Cerebellar nuclear complex (tissue), 1 donor: ENCODE data around the gene NELFCD.
"Not testable (repeated sequence)": the region's sequence is repeated elsewhere in the genome, so short reads cannot be mapped to it uniquely, and the experiment has no call there.

ENCODE experiments used
- DNase-seq, 2 experiments: peaks; one replicate each; lab custom pipeline; 2025; lab: John Stamatoyannopoulos, UW

The NELFCD gene

DNA sequence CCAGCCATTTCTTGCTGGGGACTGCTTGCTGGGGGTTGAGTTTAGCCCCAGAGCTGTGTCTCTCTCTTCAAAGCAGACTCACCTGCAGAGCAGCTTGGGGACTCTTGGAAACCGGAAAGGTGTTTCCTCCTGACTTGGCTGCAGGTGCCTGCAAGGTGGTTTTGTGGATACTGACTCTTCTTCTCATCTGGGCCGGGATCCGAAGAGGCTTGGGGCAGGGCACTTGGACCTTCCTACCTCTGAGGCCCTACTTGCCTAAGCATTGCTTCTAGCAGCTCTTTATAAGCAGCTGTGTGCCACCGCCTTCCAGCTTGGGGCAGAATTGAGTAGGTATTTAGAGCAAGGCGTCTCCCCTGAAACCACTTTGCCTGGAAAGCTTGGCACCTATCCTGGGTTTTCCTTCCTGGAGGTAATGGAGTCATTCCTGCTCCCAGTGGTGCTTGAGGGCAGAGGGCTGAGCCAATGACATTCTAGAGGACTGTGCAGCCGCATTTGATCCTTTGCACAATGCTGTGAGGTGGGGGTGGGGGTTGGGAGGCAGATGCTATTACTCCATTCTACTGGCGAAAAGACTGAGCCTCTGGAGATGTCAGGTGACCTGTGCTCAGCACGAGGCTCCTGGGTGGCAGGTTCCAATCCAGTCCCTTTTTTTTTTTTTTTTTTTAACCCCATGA is 29.4 kb downstream of the NELFCD start:
- DNase-seq = no peak

DNA sequence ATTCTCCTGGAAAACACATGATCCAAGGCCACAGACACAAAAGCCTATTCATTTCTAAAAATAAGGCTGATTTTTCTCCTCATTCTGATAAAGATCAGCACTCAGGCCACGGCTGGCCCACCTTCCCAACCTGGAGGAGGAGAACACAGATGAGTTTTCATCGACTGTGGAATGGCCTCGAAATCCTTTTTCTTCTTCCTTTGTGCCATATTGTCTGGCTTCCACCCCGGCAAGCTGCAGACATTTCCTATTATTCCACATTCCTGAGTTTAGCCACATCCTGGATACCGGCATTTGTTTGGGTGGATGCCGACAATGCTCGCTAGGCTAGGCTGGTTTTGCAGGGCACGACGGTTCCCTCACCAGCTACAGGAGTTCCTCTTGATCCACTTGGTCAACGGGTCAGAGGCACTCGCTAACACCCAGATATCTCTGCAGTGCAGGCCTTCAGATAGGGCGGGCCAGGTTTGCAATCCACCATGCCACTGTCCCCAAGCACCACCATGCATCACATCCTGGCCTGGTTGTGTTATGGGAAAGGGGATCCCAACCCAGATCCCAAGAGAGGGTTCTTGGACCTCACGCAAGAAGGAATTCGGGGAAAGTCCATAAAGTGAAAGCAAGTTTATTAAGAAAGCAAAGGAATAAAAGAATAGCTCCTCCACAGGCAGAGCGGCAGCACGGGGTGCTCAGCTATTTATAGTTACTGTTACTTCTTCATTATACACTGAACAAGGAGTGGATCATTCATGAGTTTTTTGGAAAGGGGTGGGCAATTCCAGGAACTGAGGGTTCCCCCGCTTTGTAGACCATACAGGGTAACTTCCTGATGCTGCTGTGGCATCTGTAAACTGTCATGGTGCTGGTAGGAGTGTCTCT is 30.2 kb downstream of the NELFCD start:
- DNase-seq = no peak

DNA sequence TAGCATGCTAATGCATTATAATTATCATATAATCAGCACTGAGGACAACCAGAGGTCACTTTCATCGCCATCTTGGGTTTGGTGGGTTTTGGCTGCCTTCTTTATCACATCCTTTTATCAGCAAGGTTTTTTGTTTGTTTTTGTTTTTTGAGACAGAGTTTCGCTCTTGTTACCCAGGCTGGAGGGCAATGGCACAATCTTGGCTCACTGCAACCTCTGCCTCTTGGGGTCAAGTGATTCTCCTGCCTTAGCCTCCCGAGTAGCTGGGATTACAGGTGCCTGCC is 30.8 kb downstream of the NELFCD start:
- DNase-seq = not testable (repeated sequence)

DNA sequence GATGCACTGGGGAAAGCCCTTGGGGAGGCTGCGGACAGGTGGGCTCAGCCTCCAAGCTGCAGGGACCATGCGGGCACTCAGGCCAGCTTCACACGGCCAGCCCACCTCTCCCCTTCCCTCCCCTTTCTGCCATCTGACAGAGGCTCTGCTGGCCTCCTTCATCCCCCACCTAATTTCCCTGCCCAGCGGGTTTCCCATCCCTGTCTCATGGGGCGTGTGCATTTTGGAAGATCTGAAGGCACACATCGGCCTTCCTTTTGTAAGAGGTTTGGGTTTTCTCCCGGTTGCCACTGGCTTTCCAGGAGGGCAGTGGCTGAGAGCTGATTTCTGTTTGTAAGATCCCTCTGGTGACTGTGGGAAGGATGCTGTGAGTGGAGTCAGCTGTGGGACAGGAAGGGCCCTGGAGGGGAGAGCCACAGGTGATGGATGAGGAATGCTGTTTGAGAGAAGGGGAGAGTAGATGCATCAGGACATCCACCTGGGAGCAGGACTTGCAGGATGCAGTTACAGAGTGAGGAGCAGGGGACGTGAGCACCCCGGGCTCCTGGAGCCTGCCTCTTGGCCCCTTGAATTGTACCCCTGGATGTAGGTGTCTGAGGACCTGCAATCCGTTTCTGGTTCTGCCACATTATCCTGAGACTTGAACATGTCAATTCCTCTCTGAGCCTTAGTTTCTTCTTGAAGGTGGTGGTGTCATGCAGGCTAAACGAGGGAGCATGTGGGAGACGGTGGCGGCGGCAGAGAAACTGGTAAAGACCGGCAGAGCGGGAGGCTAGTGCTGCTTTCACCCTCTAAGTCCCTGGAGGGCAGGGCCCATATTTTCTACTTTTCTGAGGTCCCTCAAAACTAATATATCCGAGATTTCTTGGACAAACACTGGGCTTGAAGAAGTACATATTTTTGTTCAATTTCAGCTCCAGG is 32.2 kb downstream of the NELFCD start:
- DNase-seq = no peak

DNA sequence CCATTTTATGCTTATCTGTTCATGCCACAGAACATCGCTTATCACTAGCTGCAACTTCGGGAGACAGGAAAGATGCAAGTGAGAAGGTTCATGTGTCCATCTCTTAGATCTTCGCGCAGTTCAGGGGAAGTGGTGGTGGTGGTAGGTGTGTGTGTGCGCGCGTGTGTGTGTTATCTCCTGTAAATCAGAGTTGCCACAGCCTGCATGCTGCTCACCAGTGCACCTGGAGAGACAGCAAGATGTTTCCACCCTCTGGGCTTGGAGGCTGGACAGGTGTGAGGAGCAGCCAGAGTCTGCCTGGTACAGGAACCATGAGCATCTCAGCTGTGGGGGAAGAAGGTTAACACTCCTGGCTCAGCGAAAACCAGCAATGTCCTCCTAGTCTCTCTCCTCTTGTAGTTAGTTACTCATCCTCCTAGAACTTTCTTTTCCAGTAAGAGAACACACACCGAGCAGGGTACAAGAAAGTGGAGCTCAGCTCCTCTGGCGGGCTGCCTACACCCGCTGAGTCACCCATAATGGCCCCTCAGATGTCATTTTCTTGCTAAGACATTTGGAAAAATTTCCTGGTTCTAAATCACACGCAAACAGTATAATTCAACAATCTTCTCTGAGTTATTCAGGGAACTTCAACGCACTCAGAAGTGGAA is 33.0 kb downstream of the NELFCD start:
- DNase-seq = no peak

DNA sequence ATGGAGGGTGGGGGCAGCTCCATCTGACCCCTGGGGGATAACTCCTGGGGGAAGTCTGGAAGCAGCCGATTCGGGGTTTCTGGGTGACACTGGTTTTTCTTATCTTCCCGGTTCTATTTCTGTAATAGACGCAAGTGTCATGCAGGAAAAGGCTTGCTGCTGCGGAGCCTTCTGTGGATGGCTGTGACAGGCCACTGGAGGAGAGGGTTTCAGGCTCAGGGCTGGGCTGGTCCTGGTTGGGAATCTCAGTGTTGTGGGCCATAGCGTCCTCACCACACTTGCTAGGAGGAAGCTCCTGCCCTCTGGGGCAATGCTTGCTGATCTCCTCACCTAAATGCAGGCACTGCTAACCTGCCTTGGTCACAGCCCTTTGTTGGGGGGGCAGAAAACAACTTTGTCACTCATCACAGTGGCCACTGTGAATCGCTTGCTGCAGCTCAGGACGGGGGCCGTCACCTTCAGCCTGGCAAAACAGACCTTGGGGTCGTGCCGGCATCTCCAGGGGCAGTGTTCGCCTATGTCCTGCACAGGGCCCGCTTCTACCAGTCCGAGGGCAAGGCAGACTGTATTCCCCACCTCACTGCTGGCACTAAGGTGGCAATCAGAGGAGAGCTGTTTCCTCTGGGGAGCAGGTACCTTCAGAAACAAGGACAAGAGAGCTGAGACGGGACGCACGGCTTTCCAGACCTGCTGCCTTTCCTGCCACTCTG is 33.8 kb downstream of the NELFCD start:
- DNase-seq = no peak

DNA sequence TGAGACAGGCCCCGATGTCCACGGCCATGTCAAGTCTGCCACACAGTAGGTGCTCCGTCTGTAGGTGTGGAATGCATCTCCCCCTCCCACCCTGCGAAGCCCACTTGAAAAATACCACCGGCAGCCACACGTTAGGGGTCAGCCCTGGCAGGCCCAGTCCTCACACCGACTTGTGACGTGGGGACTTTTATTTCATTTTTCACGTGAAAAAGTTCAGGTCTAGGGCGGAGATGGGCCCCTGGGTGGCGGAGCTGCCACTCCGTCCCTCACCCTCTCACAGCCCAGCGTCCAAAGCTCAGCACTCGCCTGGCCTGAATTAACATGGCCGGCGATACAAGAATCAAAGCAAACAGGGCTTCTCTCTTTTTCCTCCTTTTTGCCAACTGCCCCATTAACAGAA is 34.4 kb downstream of the NELFCD start:
- DNase-seq = no peak

DNA sequence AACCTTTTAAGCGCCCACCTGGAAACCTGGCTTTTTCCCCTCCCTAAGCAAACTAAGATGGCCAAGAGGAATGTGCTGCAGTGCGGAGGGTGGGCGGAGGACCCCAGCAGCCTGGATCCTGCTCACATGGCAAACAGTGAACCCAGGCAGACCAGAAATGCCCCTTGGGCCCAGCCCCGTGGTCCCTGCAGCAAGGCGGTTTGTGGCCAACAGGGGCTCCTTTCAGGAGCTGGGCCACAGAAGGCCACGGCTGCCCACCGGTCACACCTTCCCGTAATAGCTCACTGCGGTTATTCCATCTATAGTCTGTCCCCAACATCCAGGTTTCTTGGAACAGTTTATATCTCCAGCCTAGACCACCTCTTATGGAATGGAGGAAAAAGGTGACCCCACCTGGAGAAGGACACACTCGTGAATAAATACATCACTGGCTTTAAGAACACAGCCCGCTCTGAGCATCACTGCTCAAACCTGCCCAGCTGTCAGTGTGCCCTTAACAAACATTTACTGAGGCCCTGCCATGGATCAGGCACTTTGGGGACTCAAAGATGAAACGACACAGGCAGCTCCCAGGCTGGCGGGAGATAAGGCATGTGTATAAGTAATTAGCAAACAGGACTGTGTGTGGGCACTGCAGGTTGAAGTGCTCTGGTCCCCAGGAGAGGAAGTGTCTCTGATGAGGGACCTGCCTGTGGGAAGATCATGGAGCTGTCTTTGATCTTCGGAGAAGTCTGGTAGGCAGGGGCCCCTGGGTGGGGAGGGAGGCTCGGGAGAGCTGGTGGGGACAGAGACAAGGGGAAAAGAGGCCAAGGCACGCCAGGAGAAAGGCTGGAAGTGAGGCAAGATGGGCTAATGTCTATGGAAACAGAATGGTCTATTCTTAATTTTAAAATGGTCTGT is 35.0 kb downstream of the NELFCD start:
- DNase-seq = no peak

DNA sequence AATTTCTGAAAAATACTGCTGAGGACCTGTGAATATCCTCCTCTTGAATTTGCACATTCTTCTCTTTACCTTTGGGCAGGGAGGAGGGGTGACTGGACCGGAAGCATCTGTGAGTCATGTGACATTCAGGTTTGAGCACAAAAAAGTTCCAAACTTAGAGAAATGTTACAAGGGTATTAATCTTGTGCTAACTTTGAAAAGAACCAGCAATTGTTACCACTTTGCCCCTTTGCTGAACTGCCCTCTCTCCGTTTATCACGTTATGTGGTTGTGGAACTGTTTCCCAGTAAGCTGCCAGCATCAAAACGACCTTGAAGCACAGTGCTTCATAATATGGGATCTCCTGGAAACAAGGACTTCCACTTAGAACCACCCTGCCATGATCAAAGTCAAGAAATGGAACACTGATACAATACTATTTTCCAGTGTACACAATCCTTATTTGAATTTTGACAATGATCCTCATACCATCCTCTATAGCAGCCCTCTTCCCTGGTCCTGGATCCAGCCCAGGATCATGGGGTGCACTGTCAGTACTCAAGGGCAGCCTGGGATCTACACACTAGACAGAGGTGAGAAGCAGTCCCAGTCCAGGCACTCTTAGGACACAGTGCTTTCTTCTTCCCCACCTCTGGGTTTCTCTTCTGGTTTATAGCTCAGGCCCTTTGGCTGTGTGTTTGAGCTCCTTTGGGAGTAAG is 35.9 kb downstream of the NELFCD start:
- no peak for DNase-seq

DNA sequence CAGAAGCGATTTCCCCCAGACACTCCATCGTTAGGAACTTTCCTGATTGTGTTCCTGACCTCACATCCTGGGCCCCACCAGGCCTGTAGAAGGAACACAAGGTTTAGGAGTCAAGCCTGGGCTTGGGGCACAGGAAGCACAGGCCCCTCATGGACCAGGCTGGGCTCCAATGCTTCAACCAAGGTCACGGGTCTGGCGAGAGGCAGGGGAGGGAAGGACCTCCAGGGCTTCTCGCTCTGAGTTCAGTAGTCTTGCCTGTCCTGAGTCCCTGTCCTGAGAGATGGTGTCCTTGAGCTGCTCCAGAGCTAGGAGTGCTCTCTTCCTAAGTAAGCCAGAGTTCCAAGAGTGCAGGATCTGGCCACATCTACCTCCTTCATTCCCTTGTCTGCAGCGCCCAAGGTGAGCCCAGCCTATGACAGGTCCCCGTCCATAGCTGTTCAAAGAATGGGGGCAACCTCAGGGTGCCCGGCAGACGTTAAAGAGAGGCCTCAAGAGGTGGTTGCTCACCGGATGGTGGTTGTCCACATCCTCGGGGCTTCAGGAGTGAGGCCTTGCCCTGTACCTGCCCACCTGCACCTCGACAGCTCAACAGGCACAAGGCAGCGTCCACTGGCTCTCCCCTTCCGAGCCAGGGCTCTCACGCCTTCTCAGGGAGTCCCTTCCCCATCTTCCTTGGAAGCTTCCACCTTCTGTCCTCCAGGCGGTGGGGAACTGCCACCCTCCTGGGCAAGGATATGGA is 36.6 kb downstream of the NELFCD start:
- DNase-seq = no peak

DNA sequence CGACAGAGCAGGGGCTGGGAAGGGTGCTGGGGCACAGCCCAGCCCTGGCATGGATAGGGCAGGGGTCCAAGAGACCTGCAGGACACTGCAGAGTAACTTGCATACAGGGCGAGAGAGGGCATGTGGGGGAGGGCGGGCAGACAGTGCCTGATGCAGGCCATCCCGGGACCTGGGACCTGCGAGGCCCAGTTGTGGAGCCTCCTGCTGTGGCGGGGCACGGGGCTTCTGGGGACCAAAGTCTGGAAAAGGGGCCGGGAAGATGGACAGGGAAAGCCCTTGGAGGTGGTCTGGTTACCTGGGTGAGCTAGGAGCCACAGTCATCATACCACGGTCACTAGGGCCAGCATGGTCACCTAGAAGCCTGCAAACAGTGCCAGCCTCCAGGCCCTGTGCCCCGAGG is 37.8 kb downstream of the NELFCD start:
- DNase-seq = no peak

DNA sequence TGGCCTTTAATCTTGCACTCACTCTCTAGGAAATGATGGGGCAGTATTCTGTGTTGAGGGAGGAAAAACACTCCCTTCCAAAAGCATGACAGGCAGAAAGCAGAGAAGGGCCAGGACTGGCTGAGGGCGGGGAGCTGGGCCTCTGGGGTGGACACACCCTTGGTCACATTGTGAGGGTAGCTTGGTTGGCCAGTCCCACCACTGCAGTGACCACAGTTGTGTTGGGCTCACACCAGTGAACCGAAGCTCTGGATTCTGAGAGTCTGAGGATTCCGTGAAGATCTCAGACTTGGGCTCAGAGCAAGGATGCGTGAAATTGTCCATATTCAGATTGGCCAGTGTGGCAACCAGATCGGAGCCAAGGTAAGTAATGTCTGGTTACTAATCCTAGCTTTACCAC is 38.2 kb downstream of the NELFCD start, which contains the start of gene TUBB1:
TUBB1 (plus strand) TSS at position 213 of the 400 bp plus-strand sequence; CDS start at position 307, 94 bp downstream.
- DNase-seq = no peak

DNA sequence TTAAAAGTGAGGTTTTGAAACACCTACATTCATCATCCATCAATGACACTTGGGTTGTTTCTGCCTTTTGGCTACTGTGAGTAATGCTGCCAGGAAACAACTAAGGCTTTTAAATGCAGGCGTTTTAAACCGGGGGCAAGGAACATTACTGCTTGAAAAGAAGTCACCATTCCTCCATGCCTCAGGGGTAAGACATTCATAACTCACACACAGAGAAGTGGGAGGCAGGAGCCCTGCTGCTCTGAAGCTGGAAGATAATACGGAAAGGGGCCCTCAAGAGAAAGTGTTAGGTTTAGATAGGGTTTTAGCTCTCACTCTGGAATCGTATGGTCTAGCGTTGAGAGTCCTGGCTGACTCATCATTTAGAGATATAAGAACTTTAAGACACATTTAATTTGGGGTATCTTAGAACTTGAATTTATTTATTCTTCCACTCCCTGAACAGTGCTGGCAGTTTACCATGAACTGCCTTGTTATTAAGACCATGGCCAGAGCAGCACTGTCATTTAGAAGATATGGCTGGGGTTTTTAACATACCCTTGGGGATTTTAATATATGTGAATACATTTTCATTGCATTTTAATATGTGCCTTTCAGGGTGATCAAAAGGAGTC is 40.0 kb downstream of the NELFCD start:
- DNase-seq = no peak

DNA sequence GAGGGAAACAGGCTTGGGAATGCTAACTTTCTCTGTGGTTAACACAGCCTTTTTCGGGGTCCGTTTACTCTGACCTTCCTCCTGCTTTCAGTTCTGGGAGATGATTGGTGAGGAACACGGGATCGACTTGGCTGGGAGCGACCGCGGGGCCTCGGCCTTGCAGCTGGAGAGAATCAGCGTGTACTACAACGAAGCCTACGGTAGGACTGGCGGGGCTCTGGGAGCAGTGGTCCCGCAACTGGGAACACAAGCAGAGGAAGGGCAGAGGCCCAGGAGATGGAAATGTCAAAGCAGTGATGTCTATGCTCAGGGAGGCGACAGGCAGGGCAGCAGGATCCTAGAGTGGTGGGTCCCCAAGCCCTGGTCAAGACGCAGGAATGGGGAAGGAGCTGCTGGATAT is 41.7 kb downstream of the NELFCD start:
- DNase-seq = no peak

DNA sequence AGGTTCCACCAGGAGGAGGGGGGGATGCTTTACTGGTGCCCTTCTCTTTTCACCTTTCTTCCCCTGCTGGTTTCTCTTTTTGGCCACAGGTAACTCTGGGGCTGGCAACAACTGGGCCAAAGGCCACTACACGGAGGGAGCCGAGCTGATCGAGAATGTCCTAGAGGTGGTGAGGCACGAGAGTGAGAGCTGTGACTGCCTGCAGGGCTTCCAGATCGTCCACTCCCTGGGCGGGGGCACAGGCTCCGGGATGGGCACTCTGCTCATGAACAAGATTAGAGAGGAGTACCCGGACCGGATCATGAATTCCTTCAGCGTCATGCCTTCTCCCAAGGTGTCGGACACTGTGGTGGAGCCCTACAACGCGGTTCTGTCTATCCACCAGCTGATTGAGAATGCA is 42.6 kb downstream of the NELFCD start:
- no peak for DNase-seq

DNA sequence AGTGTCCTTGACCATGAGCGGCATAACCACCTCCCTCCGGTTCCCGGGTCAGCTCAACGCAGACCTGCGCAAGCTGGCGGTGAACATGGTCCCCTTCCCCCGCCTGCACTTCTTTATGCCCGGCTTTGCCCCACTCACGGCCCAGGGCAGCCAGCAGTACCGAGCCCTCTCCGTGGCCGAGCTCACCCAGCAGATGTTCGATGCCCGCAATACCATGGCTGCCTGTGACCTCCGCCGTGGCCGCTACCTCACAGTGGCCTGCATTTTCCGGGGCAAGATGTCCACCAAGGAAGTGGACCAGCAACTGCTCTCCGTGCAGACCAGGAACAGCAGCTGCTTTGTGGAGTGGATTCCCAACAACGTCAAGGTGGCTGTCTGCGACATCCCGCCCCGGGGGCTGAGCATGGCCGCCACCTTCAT is 43.1 kb downstream of the NELFCD start:
- DNase-seq = no peak

DNA sequence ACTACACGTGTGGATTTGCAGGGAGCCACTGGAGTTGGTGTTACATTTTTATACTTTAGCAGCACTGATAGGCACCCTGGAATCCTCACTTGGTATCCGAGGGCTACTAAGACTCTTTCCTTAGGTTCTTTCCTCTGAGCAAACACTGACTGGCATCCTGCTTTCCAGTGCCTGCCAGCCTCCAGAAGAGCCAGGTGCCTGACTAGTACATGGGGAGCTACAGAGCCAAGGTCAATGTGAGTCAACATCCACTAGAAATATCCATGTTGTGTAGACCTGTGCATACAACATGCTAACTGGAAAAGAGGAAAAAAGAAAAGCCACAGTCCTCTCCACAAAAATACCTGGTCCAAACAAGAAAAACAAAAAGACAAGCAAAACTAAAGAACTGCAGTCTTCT is 44.0 kb downstream of the NELFCD start:
- no peak for DNase-seq

DNA sequence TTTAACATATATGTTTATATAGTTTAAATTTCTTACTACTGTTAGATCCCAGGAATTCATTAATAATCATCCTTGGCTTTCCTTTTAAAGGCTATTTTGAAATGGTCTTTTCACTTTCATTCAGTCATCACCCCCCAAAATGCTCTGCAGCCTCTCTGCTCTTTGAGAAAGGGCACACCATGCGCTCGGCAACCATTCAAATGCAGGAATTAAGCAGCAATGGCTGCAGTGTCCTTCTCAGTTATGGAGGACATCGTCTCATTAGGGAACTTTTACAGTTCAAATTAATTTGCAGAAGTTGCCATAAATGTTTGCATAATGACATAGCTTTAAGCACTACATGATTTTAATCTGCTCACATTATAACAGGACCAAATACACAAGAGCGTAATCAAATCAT is 44.5 kb downstream of the NELFCD start:
- no peak for DNase-seq
